Activated CD8-positive, alpha-beta memory T cell treated with anti-CD3 and anti-CD28 coated beads for 36 hours (primary cell): Measurements from ENCODE around the gene TGFBR1. TPM values are rescaled to one million over a fixed set of nuclear protein-coding genes. Genes with fewer than 3 reads are reported as not detected.

Source experiments
- CTCF ChIA-PET: fragments of 350-600 bp; sonication (Branson Sonifier 250); formaldehyde crosslinking; loops from one replicate; lab custom pipeline; 2021; ENCODE audit warnings: antibody characterized with exemption; lab: Charles Lee
- POLR2A ChIA-PET: fragments of 350-600 bp; sonication (Branson Sonifier 250); formaldehyde crosslinking; loops from one replicate; lab custom pipeline; 2021; ENCODE audit warnings: antibody characterized with exemption; lab: Charles Lee
- total RNA-seq, 2 experiments: library from RNA; stranded (reverse); gene quantifications; one replicate each; pipeline ENCODE4 v1.2.3, GENCODE V29; 2021

Gene TGFBR1
- total RNA-seq = 10 to 100 TPM; 39.7 to 41.7 TPM

DNA sequence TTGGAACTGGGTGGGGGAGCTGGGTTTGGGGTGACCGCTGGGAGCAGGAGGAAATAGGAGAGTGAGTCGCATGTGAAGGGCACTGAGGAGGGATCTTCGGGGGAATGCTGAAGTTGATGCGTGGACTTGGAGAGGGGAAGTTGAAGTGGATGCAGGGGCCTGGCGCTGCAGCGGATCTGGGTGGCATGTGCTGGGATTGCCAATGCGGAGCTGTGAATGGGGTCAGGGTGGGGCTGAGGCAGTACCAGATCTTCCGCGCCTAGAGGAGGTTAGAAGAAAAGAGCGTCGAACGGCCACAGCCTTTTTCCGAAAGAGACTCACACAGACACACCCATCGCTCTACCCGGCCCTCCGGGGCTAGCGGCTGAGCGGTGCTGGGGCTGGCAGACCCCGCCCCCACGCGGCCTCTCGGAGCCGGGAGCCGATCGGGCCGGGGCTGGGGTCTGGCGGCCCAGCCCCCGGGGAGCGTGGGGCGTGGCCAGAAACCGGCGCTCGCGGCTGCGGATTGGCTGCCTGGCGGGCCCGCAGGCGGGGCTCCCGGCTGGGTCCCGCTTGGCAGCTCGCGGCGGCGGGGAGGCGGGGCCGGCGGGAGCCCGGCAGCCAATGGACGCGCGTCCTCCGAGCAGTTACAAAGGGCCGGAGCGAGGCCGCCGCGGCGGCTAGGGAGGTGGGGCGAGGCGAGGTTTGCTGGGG lies at the start of gene TGFBR1:
TSS of gene TGFBR1 (plus strand) at position 655 of the 693 bp plus-strand sequence. CDS start 93 bp downstream, outside the sequence.
- CTCF ChIA-PET = interaction anchor here (0.8 to 1.3 kb wide), 4 partner anchors 9 to 105 kb away, joined by 3 read pairs; no protein-coding TSS in a partner anchor

DNA sequence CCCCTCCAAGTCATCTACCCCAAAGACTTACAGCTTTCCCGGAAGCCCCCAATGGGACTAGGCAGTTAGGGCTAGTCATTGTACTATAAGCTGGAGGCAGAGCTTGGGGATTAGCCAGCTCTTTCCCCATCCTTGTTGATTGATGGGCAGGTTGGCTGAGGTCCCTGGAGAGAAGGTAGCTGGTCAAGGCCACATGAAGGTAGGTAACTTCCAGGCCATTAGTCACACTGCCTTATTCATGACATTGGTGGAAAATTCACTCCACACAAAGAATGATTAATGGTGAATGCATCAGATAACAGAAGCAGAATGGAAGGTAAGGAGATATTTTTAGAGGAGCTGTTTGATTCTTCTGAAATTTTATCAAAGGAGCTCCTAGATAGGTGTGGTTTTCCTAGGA lies 49.5 kb upstream of the TGFBR1 start:
- ChIA-PET CTCF (interaction anchor here (1.7 kb wide), 1 partner anchor 58 kb away, joined by 4 read pairs; no protein-coding TSS in a partner anchor), POLR2A (no interaction called here)

More for the DNA sequence above, at the start of gene TGFBR1:
- POLR2A ChIA-PET = interaction anchor here (0.8 to 1.5 kb wide), 4 partner anchors 9 to 91 kb away, joined by 4 to 6 read pairs (median 6); no protein-coding TSS in a partner anchor

DNA sequence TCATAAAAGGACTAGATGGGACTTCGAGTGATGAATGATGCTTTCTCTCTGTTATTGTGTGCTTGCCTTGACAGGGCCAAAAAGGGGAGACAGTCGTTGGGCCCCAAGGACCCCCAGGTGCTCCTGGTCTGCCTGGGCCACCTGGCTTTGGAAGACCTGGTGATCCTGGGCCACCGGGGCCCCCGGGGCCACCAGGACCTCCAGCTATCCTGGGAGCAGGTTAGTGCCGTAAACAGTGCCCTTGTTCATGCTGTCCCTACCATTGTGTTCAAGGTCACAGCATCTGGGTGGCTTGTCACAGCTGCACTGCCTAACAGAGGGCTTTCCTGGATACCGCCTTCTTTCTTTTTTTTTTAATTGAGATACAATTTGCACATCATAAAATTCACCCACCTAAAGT lies 48.7 kb upstream of the TGFBR1 start:
- ChIA-PET POLR2A (no interaction called here), CTCF (no interaction called here)

DNA sequence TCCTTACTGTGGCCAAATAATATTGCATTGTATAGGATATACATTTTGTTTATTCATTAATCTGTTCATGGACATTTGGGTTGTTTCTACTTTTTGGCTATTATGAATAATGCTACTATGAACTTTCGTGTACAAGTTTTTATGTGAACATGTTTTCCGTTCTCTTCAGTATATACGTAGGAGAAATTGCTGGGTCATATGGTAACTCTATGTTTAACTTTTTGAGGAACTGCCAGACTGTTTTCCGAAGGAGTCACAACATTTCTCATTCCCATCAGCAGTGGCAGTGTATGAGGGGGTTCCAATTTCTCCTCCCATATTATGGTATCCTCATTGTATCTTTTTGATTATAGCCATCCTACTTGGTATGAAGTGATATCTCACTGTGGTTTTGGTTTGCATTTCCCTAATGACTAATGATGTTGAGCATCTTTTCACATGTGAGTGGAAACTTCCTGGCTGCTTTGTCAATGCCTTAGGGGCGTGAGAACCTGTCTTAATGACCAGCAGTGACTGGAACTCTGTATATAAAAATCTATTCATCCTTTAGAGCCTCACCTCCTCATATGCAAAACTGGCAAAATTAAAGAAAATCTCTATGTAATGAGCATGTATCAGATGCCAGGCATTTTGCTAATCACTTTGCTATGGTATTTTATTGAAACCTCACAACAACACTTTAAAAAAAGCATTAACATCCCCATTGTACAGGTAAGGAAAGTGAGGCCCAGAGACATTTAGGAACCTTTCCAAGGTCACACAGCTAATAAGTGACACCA lies 47.8 kb upstream of the TGFBR1 start:
- ChIA-PET CTCF (interaction anchor here (1.1 kb wide), 1 partner anchor 71 kb away, joined by 6 read pairs; no protein-coding TSS in a partner anchor), POLR2A (no interaction called here)

DNA sequence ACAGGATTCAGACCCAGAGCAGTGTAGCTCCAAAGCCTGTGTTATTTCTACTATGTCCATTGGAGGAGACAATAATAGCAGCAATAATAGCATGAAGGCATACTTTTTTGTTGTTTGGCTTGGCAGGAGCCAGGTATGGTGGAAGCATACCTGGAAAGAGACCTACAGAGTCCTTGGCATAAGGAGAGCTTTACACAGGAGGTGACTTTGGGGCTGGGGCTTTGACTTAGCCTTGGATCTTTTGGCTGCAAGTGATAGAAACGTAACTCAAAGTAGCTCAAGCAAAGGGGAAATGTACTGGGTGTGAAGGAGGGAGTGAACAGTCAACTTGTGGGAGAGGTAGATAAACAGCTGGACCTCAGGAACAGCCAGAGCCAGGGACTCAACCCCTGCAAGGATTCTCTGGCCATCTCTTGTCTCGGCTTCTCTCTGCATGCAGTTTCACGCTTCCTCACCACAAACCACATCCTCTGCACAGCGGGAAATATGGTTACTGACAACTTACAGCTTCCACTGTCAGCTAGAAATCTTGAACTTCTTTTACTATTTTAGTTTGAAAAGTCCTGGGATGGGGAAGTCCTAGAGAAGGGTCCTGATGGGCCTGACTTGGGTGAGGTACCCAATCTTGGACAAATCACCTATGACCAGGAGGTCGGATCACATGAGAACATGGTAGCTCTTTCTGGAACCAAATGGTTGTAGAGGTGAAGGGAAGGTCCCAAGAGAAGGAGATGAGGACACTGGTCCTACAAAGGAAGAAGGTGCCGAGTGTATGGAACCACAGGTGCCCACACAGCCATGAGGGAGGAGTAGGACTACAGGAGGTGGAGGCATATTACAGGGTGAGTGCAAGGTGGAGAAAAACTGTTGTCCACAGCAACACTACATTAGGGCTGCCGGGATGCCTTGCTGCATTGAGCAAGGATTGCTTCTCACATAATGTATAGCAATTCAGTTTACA lies 47.0 kb upstream of the TGFBR1 start:
- CTCF ChIA-PET = interaction anchor here (0.7 to 1.2 kb wide), 4 partner anchors 10 to 83 kb away, joined by 3 to 6 read pairs (median 4); no protein-coding TSS in a partner anchor

DNA sequence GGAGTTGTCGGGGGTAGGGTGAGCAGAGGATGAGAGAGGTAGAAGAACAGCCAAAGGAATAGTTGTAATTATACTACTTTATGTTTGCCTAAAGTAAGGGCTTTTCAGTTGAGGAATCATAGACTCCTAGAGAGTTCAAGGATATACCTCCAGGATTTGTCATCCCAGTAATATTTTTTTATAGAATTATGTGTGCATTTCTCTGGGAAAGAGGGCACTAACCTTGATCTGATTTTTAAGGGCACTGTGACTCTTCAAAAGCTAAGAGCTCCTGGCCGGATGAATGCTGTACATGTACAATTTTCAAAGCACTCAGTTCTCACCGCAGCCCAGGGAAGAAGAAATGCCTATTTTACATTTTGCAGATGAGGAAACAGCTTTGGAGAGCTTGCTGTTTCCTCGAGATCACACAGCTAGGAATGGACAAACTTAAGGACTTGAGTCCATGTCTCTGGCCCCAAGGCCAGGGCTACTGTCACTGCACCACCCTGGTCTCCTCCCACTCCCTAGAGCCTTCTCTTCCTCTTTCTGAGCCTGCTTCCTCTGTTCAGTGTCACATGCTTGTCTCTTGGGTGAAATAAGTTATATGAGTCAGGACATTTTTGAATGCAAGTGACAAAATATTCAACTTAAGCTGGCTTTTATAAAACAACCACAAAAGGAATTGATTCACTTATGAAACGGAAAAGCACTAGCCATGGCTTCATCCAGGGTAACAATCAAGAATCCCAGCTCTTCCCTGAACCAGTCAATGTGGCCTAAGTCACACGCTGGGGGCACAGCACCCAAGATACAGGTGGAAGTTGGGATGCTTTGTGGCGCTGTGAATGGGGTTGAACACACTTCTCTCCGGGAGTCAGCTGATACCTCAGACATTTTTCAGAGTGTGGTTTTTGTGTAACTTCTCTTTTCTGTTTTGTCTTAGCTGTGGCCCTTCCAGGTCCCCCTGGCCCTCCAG lies 45.7 kb upstream of the TGFBR1 start:
- POLR2A ChIA-PET = no interaction called here
- CTCF ChIA-PET = interaction anchor here (0.7 to 1.2 kb wide), 4 partner anchors 29 to 211 kb away, joined by 3 to 6 read pairs (median 4); no protein-coding TSS in a partner anchor

More for the DNA sequence above, 47.0 kb upstream of the TGFBR1 start:
- POLR2A ChIA-PET = no interaction called here

DNA sequence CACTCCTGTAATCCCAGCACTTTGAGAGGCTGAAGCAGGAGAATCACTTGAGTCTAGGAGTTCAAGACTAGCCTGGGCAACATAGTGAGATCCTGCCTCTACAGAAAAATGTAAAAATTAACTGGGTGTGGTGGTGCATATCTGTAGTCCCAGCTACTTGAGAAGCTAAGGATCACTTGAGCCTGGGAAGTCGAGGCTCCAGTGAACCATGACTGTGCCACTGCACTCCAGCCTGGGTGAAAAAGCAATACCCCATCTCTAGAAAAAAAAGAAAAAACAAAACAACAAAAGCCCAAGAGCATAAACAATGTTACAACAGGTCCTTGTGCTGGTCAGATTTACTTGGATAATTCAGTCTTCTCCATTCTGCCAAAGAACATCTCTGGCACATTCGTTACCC lies 44.3 kb upstream of the TGFBR1 start:
- ChIA-PET CTCF (no interaction called here), POLR2A (interaction anchor here (0.6 kb wide), 1 partner anchor 73 kb away, joined by 3 read pairs; no protein-coding TSS in a partner anchor)

DNA sequence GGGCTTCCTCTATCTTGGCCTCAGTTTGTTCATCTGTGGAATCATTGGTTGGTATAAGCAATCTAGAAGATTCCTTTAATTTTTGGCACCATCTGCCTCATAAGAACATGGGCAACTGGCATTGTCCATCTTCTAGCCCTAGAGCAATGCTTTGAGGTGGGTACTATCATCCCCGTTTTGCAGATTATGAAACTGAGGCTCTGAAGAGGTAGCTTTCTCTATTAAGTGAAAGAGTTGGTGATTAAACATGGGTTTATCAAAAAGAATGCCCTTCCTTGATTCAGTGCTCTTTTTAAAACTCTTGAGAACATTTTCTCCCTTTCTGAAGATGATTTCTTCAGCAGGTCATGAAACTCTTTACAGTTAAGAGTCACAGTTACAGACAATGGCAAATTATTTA lies 42.4 kb upstream of the TGFBR1 start:
- POLR2A ChIA-PET = no interaction called here
- CTCF ChIA-PET = no interaction called here

DNA sequence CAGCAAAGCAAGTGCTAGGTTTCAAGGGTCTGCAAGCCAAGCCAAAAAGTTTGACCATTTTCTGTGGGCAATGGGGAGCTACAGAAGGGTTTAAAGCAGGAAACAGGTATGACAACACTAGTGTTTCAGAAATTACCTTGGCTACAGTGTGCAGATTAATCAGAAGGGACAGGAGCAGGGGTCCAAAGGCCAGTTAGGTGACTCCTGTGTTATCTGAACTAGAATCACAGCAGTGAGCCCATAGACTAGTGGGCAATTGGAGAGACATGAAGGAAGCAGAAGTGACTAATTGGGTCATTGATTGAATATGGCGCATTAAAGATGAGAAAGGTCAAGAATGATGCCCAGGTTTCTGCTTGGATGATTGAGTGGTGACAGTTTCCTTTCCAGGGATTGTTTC lies 41.4 kb upstream of the TGFBR1 start:
- POLR2A ChIA-PET = no interaction called here
- CTCF ChIA-PET = no interaction called here

DNA sequence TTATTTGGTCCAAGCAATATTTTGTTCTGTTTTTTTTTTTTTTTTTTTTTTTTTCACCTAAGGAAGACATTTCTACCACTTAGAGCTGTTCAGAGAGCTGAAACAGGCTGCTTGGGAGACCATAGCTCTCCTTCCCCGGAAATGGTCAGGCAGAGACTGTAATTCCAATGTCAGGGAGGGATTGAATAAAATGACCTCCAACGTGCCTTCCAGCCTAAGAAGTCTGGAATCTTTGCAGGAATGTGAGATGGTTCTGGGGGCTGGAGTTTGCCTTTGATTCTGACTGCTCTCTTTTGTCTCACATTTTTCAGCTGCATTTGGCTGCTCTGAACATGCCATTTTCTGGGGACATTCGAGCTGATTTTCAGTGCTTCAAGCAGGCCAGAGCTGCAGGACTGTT lies 38.3 kb upstream of the TGFBR1 start:
- CTCF ChIA-PET = no interaction called here
- POLR2A ChIA-PET = interaction anchor here (0.7 kb wide), 1 partner anchor 61 kb away, joined by 7 read pairs; no protein-coding TSS in a partner anchor

DNA sequence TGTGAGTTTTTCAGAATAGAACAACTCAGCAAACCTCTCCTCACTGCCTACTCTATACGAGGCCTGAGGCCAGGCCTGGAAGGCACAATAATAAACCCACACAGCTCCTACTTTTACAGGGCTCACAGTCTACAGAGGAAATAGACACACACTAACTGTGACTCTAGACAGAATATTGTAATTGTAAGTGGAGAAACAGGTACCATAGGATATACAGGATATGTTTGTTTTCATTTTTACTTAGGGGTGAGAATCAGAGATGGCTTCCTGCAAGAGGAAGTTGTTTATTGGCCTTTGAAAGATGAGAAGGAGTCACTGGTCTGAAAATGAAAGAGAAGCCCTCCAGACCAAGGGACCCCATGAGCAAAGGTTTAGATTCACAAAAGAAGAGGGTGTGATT lies 35.8 kb upstream of the TGFBR1 start:
- ChIA-PET POLR2A (no interaction called here), CTCF (no interaction called here)

DNA sequence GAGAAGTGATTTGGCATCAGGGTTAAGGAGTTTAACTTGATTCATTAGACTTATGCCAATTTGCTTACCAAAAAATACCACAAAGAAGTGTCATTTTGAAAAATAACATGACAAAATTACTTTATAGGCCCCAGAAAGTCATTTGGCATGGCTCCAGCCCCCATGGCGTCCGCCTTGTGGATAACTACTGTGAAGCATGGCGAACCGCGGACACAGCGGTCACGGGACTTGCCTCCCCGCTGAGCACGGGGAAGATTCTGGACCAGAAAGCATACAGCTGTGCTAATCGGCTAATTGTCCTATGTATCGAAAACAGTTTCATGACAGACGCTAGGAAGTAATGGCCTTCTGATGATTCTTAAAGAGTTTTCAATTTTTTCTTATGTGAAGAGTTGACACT lies 35.4 kb upstream of the TGFBR1 start:
- CTCF ChIA-PET = no interaction called here
- POLR2A ChIA-PET = no interaction called here

DNA sequence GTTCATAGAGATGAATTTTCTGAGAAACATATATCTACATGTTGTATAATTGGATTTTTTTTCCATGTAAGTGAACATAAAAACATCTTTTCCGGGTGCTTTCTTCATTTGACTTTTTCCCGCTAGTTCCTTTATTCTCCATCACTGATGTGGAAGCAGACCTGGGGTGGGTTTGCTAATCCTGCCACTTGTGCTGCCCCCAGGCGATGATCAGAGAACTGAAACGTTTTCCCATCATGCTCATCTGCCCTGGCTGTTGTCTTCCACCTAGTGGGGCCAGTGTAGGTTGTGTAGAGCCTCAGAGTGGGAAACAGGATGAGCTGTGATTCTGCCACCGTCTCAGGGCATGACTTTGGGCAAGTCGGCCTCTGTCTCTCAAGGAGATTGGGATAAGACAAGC lies 34.2 kb upstream of the TGFBR1 start:
- CTCF ChIA-PET = interaction anchor here (1.1 kb wide), 1 partner anchor 70 kb away, joined by 3 read pairs; no protein-coding TSS in a partner anchor
- POLR2A ChIA-PET = no interaction called here

DNA sequence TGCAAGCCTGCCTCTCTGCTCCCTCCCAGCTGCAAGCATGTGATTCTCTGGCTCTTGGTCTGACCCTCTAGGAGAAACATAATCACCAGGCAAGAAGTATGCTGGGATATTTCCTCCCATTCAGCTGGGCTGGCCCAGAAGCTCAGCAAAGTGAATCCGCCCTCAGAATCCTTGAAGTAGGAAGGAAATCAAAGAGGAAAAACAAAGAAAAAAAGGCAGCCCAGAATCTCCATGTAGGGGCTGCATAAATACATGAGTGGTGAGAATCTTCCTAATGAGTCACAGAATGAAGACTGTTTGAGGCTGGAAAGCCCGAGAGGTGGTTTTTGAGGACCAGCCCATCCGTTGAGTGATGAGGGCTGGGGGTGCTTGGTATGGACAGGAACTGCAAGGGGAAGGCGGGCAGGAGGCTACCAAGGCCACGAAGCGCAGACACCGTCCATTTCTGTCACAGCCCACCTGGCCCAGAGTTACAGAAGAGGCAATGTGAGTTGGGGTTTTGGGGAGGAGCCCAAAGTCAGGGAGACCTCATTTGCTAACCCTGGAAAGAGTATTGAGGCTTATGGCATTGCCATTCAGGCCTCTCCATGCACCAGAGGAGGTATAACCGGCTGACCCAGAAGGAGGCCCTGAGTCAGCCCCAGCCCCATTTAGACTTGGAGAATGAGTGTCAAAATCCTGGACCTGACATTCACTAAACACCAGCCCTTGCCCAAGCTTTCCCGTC lies 33.4 kb upstream of the TGFBR1 start:
- CTCF ChIA-PET = interaction anchor here (1.1 kb wide), 1 partner anchor 69 kb away, joined by 3 read pairs; no protein-coding TSS in a partner anchor
- POLR2A ChIA-PET = no interaction called here

DNA sequence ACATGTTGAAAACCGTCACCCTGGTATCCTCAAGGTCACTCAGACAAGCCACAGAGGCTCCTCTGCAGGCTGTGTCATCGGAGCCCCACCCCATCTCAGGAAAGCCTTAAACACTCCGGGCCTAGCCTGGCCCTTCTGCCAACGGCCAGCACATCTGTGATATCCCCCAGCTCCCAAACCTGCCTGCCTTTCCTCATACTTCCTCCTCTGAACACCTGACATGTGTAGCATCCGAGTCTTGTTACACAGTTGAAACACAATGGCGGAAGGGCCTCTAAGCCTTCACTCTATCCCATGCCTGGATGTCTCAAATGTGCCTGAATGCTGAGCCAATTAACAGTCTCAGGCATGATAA lies 32.9 kb upstream of the TGFBR1 start:
- POLR2A ChIA-PET = no interaction called here
- CTCF ChIA-PET = no interaction called here

DNA sequence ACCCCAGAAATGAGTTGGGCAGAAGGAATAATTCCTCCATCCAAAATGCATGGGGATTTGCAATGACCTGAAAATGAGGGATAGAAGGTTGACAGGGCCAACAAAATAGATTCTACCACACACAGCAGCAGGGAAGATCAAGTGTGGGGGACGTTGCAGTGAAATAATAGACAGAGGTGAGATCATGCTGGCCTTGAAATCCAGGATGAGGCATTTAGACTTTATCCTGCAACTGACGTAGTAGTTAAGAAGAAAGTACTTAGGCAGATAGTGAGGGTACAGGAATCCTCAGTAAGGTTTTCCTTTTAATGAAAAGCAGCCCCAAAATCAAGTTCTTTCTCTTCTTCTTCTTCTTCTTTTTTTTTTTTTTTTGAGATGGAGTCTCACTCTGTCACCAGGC lies 31.6 kb upstream of the TGFBR1 start:
- CTCF ChIA-PET = no interaction called here
- POLR2A ChIA-PET = no interaction called here
